HUES64 (cell line): ENCODE results near the gene PRRG4.
"Not testable (repeated sequence)": the region's sequence is repeated elsewhere in the genome, so short reads cannot be mapped to it uniquely, and the experiment has no call there.

Experiments used
- H3K27ac ChIP-seq: 2 replicates; pipeline ENCODE4 v1.7.0; 2013; ENCODE audit warnings: low read depth, low read length, inconsistent platforms
- H3K27me3 ChIP-seq: 2 replicates; pipeline ENCODE4 v1.6.1; 2013; ENCODE audit warnings: mild to moderate bottlenecking, low read length; ENCODE audit not compliant: insufficient read depth
- H3K36me3 ChIP-seq: 2 replicates; pipeline ENCODE4 v1.6.1; 2013; ENCODE audit warnings: mild to moderate bottlenecking, low read length; ENCODE audit not compliant: insufficient read depth
- H3K4me1 ChIP-seq: 2 replicates; pipeline ENCODE4 v1.6.1; 2013; ENCODE audit warnings: mild to moderate bottlenecking, low read length, moderate library complexity; ENCODE audit not compliant: insufficient read depth
- H3K4me3 ChIP-seq: 2 replicates; pipeline ENCODE4 v1.5.1; 2013; ENCODE audit warnings: mild to moderate bottlenecking, low read length, moderate library complexity
- H3K9ac ChIP-seq: 2 replicates; pipeline ENCODE4 v1.6.1; 2013; ENCODE audit warnings: mild to moderate bottlenecking, low read depth, low read length
- H3K9me3 ChIP-seq: 2 replicates; pipeline ENCODE4 v1.6.1; 2013; ENCODE audit warnings: low read depth, low read length; ENCODE audit not compliant: insufficient read depth
- WGBS: fragments of 150-250, 120-280 bp; methylation state at CpG from one replicate; pipeline ENCODE4 v1.1.7; 2013; ENCODE audit warnings: missing lambda C conversion rate; 5-methylcytosine and 5-hydroxymethylcytosine counted together

The PRRG4 gene

DNA sequence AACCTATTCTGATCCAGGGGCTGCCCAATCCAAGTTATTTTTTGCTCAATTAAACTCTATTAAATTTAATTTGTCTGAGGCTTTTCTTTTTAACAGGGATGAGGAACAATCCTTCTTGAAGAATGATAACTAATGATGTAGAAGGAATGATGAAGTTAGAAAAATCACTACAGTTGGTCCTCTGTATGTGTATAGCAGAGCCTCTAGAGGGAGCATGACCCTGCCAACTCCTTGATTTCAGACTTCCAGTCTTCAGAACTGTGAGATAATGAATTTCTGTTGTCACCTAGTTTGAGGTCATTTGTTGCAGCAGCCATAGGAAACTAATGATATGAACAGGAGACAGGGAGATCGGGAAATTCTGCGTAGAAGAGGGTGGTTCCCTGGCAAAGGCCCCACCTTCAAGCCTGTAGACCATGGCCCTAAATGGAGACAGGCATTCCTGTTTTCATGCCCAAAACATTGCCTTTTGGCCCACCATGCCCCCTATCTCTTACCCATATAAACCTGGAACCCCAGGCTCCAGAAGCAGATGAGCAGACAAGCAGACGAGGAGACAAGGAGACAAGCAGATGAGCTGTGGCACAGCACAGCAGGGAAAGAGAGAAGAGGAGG lies 55.1 kb downstream of the PRRG4 start:
- H3K36me3 ChIP-seq = no peaks in the 10 kb centered on the region
- 74% methylated on average over 3 of the region's 3 CpGs for WGBS
- no peak overlapping the region for H3K9ac ChIP-seq
- H3K27me3 ChIP-seq = no peaks in the 10 kb centered on the region
- 0 out of 2 replicates have a peak, but pooled peaks cover 7% of the 10 kb centered on the region for H3K4me1 ChIP-seq
- no peak overlapping the region for H3K27ac ChIP-seq
- H3K4me3 ChIP-seq = no peak overlapping the region
- H3K9me3 ChIP-seq = peaks cover 7% of the 10 kb centered on the region; the same call in 1 of the 2 replicates

DNA sequence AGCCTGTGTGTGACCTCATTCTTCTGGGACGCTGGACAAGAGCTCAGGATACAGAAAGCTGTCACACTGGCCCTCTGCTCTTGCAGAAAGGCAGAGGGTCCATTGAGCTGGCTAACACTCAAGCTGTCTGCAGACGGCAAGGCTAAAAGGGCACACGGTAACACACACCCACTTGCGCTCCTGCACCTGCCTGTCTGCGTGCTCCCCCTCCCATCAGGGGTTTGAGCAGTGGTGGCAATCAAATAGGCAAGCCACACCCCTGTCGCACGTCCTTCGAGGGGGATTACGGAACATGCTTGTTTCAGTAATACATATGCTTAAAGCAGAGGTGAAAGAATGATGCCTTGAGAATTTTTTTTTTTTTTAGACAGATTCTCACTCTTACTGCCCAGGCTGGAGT lies 55.8 kb downstream of the PRRG4 start:
- Histone ChIP-seq H3K9me3 (peaks cover 7% of the 10 kb centered on the region; the same call in 1 of the 2 replicates), H3K9ac (no peak overlapping the region), H3K36me3 (no peaks in the 10 kb centered on the region), H3K27ac (no peak overlapping the region), H3K4me3 (no peak overlapping the region), H3K4me1 (peaks cover 10% of the 10 kb centered on the region), H3K27me3 (no peaks in the 10 kb centered on the region)
- 85% methylated on average over 9 of the region's 9 CpGs for WGBS

DNA sequence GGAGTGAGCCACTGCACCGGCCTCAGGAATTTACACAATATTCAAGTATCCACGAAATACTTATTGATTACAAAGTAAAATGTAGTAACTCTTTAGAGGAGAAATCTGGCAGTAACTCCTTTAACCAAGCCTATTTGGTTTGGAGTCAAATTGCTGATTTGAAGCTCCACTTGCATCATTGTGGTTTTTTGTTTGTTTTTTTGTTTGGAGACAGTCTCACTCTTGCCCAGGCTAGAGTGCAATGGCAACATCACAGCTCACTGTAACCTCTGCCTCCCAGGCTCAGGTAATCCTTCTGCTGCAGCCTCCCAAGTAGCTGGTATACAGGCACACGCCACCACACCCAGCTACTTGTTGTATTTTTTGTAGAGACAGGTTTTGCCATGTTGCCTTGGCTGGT lies 56.5 kb downstream of the PRRG4 start:
- peaks cover 16% of the 10 kb centered on the region for H3K4me1 ChIP-seq
- no peaks in the 10 kb centered on the region for H3K36me3 ChIP-seq
- H3K4me3 ChIP-seq = no peak overlapping the region
- no peaks in the 10 kb centered on the region for H3K27me3 ChIP-seq
- H3K9ac ChIP-seq = no peak overlapping the region
- 100% methylated on average over 1 of the region's 3 CpGs for WGBS
- H3K9me3 ChIP-seq = peaks cover 7% of the 10 kb centered on the region; the same call in 1 of the 2 replicates
- H3K27ac ChIP-seq = no peak overlapping the region

DNA sequence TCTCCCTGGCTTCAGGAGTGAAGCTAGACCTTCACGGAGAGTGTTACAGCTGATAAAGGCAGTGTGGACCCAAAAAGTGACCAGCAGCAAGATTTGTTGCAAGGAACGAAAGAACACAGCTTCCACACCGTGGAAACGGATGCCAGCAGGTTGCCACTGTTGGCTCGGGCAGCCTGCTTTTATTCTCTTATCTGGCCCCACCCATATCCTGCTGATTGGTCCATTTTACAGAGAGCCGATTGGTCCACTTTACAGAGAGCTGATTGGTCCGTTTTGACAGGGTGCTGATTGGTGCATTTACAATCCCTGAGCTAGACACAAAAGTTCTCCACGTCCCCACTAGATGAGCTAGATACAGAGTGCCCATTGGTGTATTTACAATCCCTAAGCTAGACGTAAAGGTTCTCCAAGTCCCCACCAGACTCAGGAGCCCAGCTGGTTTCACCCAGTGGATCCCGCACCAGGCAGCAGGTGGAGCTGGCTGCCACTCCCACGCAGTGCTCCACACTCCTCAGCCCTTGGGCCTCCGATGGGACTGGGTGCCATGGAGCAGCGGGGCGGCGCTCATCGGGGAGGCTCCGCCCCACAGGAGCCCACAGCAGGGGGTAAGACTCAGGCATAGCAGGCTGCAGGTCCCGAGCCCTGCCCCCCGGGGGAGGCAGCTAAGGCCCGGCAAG lies 58.1 kb downstream of the PRRG4 start:
- not testable (repeated sequence) for H3K36me3 ChIP-seq, H3K9ac ChIP-seq, H3K4me3 ChIP-seq, H3K9me3 ChIP-seq, H3K27me3 ChIP-seq, H3K27ac ChIP-seq
- H3K4me1 ChIP-seq = peaks cover 17% of the 10 kb centered on the region
- WGBS = 94% methylated on average over 20 of the region's 20 CpGs

DNA sequence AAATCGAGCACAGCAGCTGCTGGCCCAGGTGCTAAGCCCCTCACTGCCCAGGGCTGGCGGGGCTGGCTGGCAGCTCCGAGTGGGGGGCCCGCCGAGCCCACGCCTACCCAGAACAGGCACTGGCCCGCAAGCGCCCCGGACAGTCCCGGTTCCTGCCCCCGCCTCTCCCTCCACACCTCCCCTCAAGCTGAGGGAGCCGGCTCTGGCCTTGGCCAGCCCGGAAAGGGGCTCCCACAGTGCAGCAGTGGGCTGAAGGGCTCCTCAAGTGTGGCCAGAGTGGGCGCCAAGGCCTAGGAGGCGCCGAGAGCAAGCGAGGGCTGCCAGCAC lies 58.6 kb downstream of the PRRG4 start:
- not testable (repeated sequence) for H3K36me3 ChIP-seq, H3K27ac ChIP-seq, H3K9ac ChIP-seq, H3K4me3 ChIP-seq, H3K9me3 ChIP-seq, H3K27me3 ChIP-seq
- WGBS = 96% methylated on average over 17 of the region's 17 CpGs
- peaks cover 17% of the 10 kb centered on the region for H3K4me1 ChIP-seq

DNA sequence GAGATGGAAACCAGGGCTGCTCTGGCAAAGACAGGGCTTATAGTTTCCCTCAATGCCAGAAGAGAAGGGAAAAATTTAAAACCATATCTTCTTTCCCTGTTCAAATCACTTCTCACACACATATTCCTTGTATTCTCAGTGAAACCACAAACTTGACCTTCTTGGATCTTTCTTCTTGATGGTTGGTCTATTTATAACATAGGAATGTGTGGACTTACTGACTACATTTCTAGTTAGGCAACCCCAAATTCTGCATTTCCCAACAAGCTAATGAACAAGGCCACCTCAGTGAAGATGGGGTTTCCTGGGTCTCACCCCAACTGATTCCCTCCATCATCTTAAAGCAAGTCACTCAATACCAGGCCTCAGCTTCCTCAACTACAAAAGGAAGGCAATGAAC lies 59.1 kb downstream of the PRRG4 start:
- no peaks in the 10 kb centered on the region for H3K27me3 ChIP-seq
- no peak overlapping the region for H3K9ac ChIP-seq
- H3K9me3 ChIP-seq = peaks cover 5% of the 10 kb centered on the region; the same call in 1 of the 2 replicates
- H3K4me1 ChIP-seq = peaks cover 17% of the 10 kb centered on the region
- no peak overlapping the region for H3K4me3 ChIP-seq
- no peak overlapping the region for H3K27ac ChIP-seq
- H3K36me3 ChIP-seq = no peaks in the 10 kb centered on the region

DNA sequence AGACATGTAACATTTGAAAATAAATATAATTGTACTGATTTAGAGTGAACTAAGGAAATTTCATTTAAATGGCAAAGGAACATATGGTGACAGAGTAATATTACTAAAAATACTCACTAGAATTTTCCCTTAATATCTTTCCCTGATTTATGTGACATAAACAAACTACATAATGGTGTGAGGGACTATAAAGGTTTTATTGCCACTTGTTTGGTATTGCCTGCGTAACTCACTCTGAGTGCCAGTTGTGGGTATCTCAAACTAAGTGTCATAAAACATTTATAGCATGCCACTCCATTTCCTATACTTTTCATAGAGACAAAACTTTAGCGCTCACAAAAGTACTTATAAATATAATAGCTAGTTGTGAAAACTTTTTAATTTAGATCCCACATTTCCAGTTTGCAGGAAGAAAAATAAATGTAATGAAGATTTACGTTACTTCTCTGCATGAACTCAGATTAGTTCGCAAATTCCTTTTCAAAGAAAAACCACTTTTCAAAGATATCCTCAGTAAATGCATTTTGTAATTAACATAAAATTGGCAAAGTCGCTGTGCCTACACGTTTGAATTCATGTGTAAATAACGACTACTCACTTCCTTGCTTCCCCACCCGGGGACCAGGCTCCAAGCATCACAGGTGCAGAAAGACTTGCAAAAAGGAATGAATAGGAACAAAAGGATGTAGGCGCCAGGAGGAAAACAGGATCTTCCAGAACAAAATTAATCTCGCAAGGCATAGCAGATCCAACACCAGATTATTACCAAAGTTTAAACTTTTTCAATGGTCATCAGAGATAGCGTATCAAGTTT lies 61.3 kb downstream of the PRRG4 start:
- 3% methylated on average over 9 of the region's 11 CpGs for WGBS
- Histone ChIP-seq H3K9ac (peak overlapping the region; percentile 96), H3K27me3 (no peaks in the 10 kb centered on the region), H3K9me3 (peaks cover 5% of the 10 kb centered on the region; the same call in 1 of the 2 replicates), H3K4me1 (peaks cover 23% of the 10 kb centered on the region), H3K27ac (peak overlapping the region; percentile 100), H3K36me3 (peaks cover 6% of the 10 kb centered on the region; the same call in 1 of the 2 replicates), H3K4me3 (peak overlapping the region; percentile 79)

DNA sequence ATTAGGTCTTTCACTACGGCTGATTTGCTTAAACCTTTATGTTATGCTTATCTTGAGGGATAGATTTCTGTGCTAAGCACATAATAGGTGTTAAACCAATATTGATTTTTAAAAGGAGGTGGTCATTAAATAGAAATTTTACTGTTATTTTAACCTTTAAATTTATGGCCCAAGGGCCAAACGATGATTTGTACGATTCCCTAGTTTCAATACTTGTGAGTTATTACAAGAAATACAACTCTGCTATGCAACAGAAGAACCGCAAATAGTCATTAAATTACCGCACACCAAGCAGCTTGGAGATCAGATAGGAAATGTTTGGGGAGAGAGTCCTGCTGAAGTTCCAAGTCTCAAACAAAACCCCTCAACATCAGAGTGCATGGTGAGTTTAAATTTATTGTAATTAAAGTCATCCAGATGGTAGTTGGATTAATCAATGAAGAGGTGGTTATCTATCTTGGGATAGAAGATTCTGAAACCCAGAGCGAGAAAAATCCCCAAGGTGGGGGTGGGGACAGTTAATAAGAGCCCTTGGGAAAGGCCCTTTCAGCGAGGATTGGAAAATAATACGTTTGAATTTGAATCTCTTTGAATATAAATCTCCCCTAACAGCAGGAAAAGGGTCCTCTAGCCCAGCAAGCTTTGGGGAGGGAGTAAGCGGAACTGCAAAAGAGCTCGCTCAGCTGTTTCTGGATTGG lies 62.1 kb downstream of the PRRG4 start:
- peak overlapping the region; percentile 96 for H3K9ac ChIP-seq
- no peaks in the 10 kb centered on the region for H3K27me3 ChIP-seq
- H3K9me3 ChIP-seq = peaks cover 5% of the 10 kb centered on the region; the same call in 1 of the 2 replicates
- peaks cover 8% of the 10 kb centered on the region for H3K36me3 ChIP-seq
- H3K4me3 ChIP-seq = peak overlapping the region; percentile 79
- WGBS = 1% methylated on average over 5 of the region's 10 CpGs
- peak overlapping the region; percentile 100 for H3K27ac ChIP-seq
- peaks cover 26% of the 10 kb centered on the region for H3K4me1 ChIP-seq

DNA sequence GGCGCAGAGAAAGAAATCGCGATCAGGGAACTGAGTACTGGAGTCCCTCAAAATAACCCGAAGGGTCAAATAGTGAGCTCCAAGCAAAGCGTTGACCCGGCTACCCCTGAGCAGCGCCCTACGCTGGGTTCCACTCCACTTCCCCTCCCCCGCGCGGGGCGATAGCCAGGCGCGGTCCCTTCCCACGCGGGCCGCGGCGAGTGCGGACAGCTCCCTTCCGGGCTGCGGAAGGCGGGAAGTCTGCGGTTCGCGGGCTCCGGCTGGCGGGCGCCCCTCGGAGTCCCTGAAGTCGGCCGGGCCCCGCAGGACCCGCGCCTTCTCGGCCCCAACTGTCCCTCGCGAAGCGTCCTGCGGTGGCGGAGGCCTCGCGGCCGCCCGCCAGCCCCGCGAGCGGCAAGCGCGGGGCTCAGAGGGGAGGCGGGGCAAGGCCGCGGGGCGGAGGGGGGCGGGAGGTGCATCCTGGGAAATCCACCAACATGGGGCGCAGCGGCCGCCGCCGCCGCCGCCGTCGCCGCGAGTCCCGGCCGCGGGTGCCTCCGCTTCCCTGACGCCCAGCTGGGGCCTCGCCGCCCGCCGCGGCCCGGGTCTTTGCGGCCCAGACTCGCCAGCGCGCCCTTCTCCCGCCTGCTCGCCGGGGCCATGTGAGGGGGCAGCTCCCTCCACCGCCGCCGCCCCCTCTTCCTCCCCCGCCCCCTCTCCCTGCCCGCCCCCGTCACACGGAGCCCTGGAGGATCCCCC lies 62.8 kb downstream of the PRRG4 start, which contains the start of gene QSER1:
Gene QSER1, plus strand, starts transcription at position 457 of the 738 bp plus-strand sequence. CDS start 315 bp downstream, outside the sequence.
- peaks cover 12% of the 10 kb centered on the region for H3K36me3 ChIP-seq
- peak within 1 kb of the TSS; percentile 96 for H3K9ac ChIP-seq
- H3K27me3 ChIP-seq = no peaks in the 10 kb centered on the region
- WGBS = under 1% methylated on average over 87 of the region's 91 CpGs
- H3K4me1 ChIP-seq = peaks cover 32% of the 10 kb centered on the region
- H3K27ac ChIP-seq = peak within 1 kb of the TSS; percentile 100
- H3K4me3 ChIP-seq = peak within 1 kb of the TSS; percentile 93
- peaks cover 5% of the 10 kb centered on the region; the same call in 1 of the 2 replicates for H3K9me3 ChIP-seq

DNA sequence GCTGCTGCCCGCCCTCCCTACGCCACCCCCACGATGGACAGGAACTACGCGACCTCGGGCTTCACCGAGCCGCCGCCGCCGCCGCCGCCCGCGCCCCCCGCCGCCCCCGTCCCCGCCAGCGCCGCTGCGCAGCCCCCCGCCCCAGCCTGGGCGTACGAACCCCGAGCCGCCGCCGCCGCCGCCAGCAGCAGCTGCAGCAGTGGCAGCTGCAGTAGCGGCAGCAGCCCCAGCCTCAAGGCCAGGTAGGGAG lies 63.3 kb downstream of the PRRG4 start:
- Histone ChIP-seq H3K27ac (peak overlapping the region; percentile 100), H3K27me3 (no peaks in the 10 kb centered on the region), H3K36me3 (peaks cover 12% of the 10 kb centered on the region), H3K4me3 (peak overlapping the region; percentile 93), H3K9me3 (peaks cover 5% of the 10 kb centered on the region; the same call in 1 of the 2 replicates), H3K4me1 (peaks cover 35% of the 10 kb centered on the region), H3K9ac (peak overlapping the region; percentile 96)
- WGBS = under 1% methylated on average over 32 of the region's 32 CpGs
